ENCODE measurements around the gene IGF2BP2.

The IGF2BP2 gene

GRCh38 chr3:185763347-185764005 is 61.4 kb downstream of the IGF2BP2 start:
- TF ChIP-seq, protein P1, sequence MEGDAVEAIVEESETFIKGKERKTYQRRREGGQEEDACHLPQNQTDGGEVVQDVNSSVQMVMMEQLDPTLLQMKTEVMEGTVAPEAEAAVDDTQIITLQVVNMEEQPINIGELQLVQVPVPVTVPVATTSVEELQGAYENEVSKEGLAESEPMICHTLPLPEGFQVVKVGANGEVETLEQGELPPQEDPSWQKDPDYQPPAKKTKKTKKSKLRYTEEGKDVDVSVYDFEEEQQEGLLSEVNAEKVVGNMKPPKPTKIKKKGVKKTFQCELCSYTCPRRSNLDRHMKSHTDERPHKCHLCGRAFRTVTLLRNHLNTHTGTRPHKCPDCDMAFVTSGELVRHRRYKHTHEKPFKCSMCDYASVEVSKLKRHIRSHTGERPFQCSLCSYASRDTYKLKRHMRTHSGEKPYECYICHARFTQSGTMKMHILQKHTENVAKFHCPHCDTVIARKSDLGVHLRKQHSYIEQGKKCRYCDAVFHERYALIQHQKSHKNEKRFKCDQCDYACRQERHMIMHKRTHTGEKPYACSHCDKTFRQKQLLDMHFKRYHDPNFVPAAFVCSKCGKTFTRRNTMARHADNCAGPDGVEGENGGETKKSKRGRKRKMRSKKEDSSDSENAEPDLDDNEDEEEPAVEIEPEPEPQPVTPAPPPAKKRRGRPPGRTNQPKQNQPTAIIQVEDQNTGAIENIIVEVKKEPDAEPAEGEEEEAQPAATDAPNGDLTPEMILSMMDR (conservative IDR thresholded peaks at IDR 0.05), result no peak
- no peak for TF ChIP-seq ZFX (IDR thresholded peaks at IDR 0.05)
- H3K27ac ChIP-seq, result no peak overlapping the region

- TF ChIP-seq, protein P1 (conservative IDR thresholded peaks at IDR 0.05), result no peak
- TF ChIP-seq ZFX (IDR thresholded peaks at IDR 0.05), result no peak
- no peak overlapping the region for H3K27ac ChIP-seq
Measured at GRCh38 chr3:185760550-185760949, 64.3 kb downstream of the IGF2BP2 start.

DNA sequence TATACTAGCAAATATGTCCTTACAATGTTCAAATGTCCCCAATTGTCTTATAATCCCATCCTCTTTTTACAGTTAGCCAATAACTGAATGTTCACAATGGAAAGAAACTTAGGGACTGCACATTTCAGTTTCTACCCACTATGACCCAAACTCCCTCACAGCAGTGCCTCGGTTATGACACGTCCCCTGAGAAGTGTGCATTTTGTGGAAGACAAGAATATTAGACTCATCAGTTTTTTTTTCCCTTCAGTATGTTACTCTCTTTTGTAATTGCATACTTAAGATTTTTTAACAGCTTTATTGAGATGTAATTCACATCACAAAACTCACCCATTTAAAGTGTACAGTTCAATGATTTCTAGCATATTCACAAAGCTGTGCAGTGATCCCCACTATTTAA is 64.8 kb downstream of the IGF2BP2 start:
- no peak for TF ChIP-seq ZFX (IDR thresholded peaks at IDR 0.05)
- TF ChIP-seq, protein P1 (conservative IDR thresholded peaks at IDR 0.05), result no peak
- no peak overlapping the region for H3K27ac ChIP-seq

DNA sequence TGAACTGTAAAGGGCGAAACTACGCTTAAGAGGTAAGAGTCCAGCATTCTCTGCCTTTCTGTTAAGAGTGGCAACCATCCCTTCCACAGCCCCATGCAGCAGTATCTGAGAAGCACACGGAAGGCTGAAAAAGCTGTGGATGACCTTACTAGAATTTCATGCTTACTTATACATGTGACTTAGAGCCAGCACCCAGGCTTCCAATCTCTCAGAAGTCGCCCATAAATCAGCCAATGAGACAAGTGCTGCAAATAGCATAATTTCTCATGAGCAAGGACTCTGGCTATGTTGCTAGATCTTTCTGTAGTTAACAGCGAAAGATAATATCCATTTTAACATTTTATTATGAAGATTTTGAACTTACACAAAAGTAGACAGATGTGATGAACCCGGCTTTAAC is 65.3 kb downstream of the IGF2BP2 start:
- no peak overlapping the region for H3K27ac ChIP-seq
- no peak for TF ChIP-seq ZFX (IDR thresholded peaks at IDR 0.05)
- TF ChIP-seq, protein P1 (conservative IDR thresholded peaks at IDR 0.05), result no peak

DNA sequence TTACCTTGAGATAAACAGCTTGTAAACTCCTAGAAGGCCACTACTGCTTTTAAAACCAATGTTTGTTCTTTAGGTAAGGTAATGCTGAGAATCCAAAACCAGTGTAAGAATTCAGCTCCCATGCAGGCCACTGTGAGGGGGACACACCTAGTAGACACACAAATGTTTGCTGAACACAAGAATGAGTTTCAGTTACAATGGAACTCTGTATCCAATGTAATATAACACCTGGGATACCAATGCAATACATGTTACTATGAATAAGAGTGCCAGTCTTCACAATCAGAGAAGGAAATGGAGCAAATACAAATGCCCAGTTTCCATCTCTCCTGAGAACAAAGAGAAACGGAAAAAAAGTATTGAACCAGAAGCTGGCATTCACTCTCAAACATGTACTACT is 65.9 kb downstream of the IGF2BP2 start:
- H3K27ac ChIP-seq, result no peak overlapping the region

GRCh38 chr3:185757176-185757575 is 67.7 kb downstream of the IGF2BP2 start:
- TF ChIP-seq, protein P1 (conservative IDR thresholded peaks at IDR 0.05), result no peak
- TF ChIP-seq ZFX (IDR thresholded peaks at IDR 0.05), result no peak
- H3K27ac ChIP-seq, result no peak overlapping the region

More for the DNA sequence above, 65.9 kb downstream of the IGF2BP2 start:
- TF ChIP-seq, protein P1 (conservative IDR thresholded peaks at IDR 0.05), result no peak
- no peak for TF ChIP-seq ZFX (IDR thresholded peaks at IDR 0.05)

DNA sequence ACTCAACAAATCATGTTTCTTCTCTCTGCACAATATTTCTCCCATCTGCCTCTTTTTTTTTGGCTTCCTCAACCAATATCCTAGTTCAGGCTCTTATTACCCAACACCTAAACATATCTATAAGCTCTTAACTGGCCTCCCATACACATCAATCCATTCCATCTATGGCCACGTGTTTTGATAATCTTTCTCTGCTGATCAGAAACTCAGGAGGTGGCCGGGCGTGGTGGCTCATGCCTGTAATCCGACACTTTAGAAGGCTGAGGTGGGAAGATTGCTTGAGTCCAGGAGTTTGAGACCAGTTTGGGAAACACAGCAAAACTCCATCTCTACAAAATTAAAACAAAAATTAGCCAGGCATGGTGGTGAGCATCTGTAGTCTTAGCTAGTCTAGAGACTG is 68.4 kb downstream of the IGF2BP2 start:
- TF ChIP-seq, protein P1 (conservative IDR thresholded peaks at IDR 0.05), result no peak
- TF ChIP-seq ZFX (IDR thresholded peaks at IDR 0.05), result no peak

More for the DNA sequence above, 68.4 kb downstream of the IGF2BP2 start:
- no peak overlapping the region for H3K27ac ChIP-seq
